PC-3 (cell line): ENCODE measurements around the gene NTN3. TPM values are rescaled to one million over a fixed set of nuclear protein-coding genes. Genes with fewer than 3 reads are reported as not detected.

ENCODE experiments used
- ATAC-seq: fragments of 200-7000 bp; cut with Tn5 transposase; 2 replicates; pipeline ENCODE4 v1.9.1; 2020; ENCODE audit warnings: mild to moderate bottlenecking, moderate library complexity
- BruUV-seq: library from RNA; stranded (reverse); fragments of 400-500 nt; replicated peaks from 2 replicates; lab custom pipeline; 2021; lab: Mats Ljungman, UMichigan
- CTCF ChIA-PET: fragments of 300-600 bp; sonication (Branson Sonifier 250); formaldehyde crosslinking; loops from one replicate; lab custom pipeline; 2022; ENCODE audit warnings: antibody characterized with exemption; lab: Charles Lee
- POLR2A ChIA-PET: fragments of 300-600 bp; sonication (Branson Sonifier 250); formaldehyde crosslinking; loops from one replicate; lab custom pipeline; 2022; ENCODE audit warnings: antibody characterized with exemption; ENCODE audit not compliant: unreplicated experiment; lab: Charles Lee
- DNase-seq: peaks from one replicate; pipeline ENCODE4 v3.0.0-alpha.2; 2015
- H2AFZ ChIP-seq: fragments of 300-600 bp; sonication (generic); 2 replicates; pipeline ENCODE4 v1.6.0; 2016; ENCODE audit warnings: antibody characterized with exemption, low read length
- H3F3A ChIP-seq: fragments of 300-600 bp; sonication (generic); one replicate; pipeline ENCODE4 v1.6.0; 2017; ENCODE audit warnings: antibody characterized with exemption, low read length, control low read depth, mild to moderate bottlenecking; ENCODE audit not compliant: unreplicated experiment
- H3K27ac ChIP-seq: fragments of 300-600 bp; sonication (generic); 2 replicates; pipeline ENCODE4 v1.5.1; 2016; ENCODE audit warnings: mild to moderate bottlenecking, low read length
- H3K27me3 ChIP-seq: fragments of 300-600 bp; sonication (generic); 2 replicates; pipeline ENCODE4 v1.6.1; 2016; ENCODE audit warnings: low read length, mixed read lengths
- H3K36me3 ChIP-seq: fragments of 300-600 bp; sonication (generic); 2 replicates; pipeline ENCODE4 v1.6.1; 2016; ENCODE audit warnings: low read depth, mixed run types, low read length, mixed read lengths
- H3K4me1 ChIP-seq: fragments of 300-600 bp; sonication (generic); 2 replicates; pipeline ENCODE4 v1.5.1; 2016; ENCODE audit warnings: low read length; ENCODE audit not compliant: insufficient read depth
- H3K4me2 ChIP-seq: fragments of 300-600 bp; sonication (generic); 2 replicates; pipeline ENCODE4 v1.6.0; 2016; ENCODE audit warnings: low read length
- H3K4me3 ChIP-seq: fragments of 300-600 bp; sonication (generic); 2 replicates; pipeline ENCODE4 v1.5.1; 2016; ENCODE audit warnings: mild to moderate bottlenecking, low read length, mixed read lengths
- H3K79me2 ChIP-seq: fragments of 300-600 bp; sonication (generic); 2 replicates; pipeline ENCODE4 v1.6.1; 2017; ENCODE audit warnings: low read length, mixed read lengths
- H3K9ac ChIP-seq: fragments of 300-600 bp; sonication (generic); 2 replicates; pipeline ENCODE4 v1.6.0; 2016; ENCODE audit warnings: mild to moderate bottlenecking, low read length
- H3K9me2 ChIP-seq: fragments of 300-600 bp; sonication (generic); replicated peaks from 2 replicates; pipeline ENCODE4 v1.6.1; 2016; ENCODE audit warnings: mixed run types, low read length, mixed read lengths
- H3K9me3 ChIP-seq: fragments of 300-600 bp; sonication (generic); 2 replicates; pipeline ENCODE4 v1.6.1; 2016; ENCODE audit warnings: low read length, mixed read lengths
- H4K20me1 ChIP-seq: fragments of 300-600 bp; sonication (generic); 2 replicates; pipeline ENCODE4 v1.6.1; 2016; ENCODE audit warnings: low read length, mixed read lengths
- CTCF ChIP-seq: fragments of 300-600 bp; sonication (generic); conservative IDR thresholded peaks from 2 replicates; pipeline ENCODE4 v1.5.1; 2017; ENCODE audit warnings: antibody characterized with exemption, low read depth, mild to moderate bottlenecking, low read length
- EZH2 ChIP-seq: fragments of 300-600 bp; sonication (generic); IDR thresholded peaks from one replicate; pipeline ENCODE4 v1.6.1; 2017; ENCODE audit warnings: antibody characterized with exemption, mild to moderate bottlenecking, low read length; ENCODE audit not compliant: unreplicated experiment
- EZH2phosphoT487 ChIP-seq: fragments of 300-600 bp; sonication (generic); IDR thresholded peaks from 2 replicates; pipeline ENCODE4 v1.6.1; 2018; ENCODE audit warnings: mild to moderate bottlenecking, antibody characterized with exemption, low read length, borderline replicate concordance
- intact Hi-C: fragments of 100-400 bp; cut with micrococcal nuclease; formaldehyde crosslinking; loops from 2 replicates; pipeline ENCODE4 v1.9.0; 2023
- total RNA-seq: library from RNA; depleted of rRNA; stranded (reverse); fragments of >200 nt; gene quantifications from 2 replicates; pipeline ENCODE4 v1.2.3, GENCODE V29; 2014

NTN3 gene
- total RNA-seq, 1 experiment from 2014 or later: not detected

GRCh38 chr16:2425825-2426430, 45.2 kb upstream of the NTN3 start:
- no peak overlapping the region for H3K9ac ChIP-seq
- POLR2A ChIA-PET: no interaction called here
- no peak overlapping the region for H3K4me2 ChIP-seq
- H3K4me1 ChIP-seq: peaks cover 9% of the 10 kb centered on the region
- no TSS peak for BruUV-seq
- H3K27me3 ChIP-seq: no peaks in the 10 kb centered on the region
- H3K4me3 ChIP-seq: no peak overlapping the region
- H3K9me2 ChIP-seq: no peaks in the 10 kb centered on the region
- TF ChIP-seq EZH2 (no peak), EZH2phosphoT487 (no peak), CTCF (no peak)
- no peaks in the 10 kb centered on the region for H3K36me3 ChIP-seq
- ATAC-seq (no peak), DNase-seq (no peak)
- no peak overlapping the region for H2AFZ ChIP-seq
- H3F3A ChIP-seq: no peaks in the 10 kb centered on the region
- intact Hi-C loops: no loop called here
- peaks cover 16% of the 10 kb centered on the region for H3K79me2 ChIP-seq
- peaks cover 5% of the 10 kb centered on the region; the same call in 1 of the 2 replicates for H4K20me1 ChIP-seq
- no peaks in the 10 kb centered on the region for H3K9me3 ChIP-seq
- H3K27ac ChIP-seq: no peak overlapping the region
- CTCF ChIA-PET: no interaction called here

GRCh38 chr16:2426941-2427361, 44.1 kb upstream of the NTN3 start:
- H3K27ac ChIP-seq: no peak overlapping the region
- no peak overlapping the region for H3K9ac ChIP-seq
- 0 out of 2 replicates have a peak, but pooled peaks cover under 1% of the 10 kb centered on the region for H3K36me3 ChIP-seq
- no peak for ATAC-seq
- peaks cover 26% of the 10 kb centered on the region for H3K79me2 ChIP-seq
- POLR2A ChIA-PET: no interaction called here
- peaks cover 8% of the 10 kb centered on the region; the same call in 1 of the 2 replicates for H4K20me1 ChIP-seq
- CTCF ChIA-PET: no interaction called here
- intact Hi-C loops: no loop called here
- peaks cover 13% of the 10 kb centered on the region for H3K4me1 ChIP-seq
- H3K4me3 ChIP-seq: no peak overlapping the region
- H3K4me2 ChIP-seq: no peak overlapping the region
- no peaks in the 10 kb centered on the region for H3K9me3 ChIP-seq
- peak; percentile 41 for DNase-seq
- TF ChIP-seq EZH2phosphoT487: no peak
- no peak for TF ChIP-seq EZH2
- no TSS peak for BruUV-seq
- H3F3A ChIP-seq: no peaks in the 10 kb centered on the region
- no peak overlapping the region for H2AFZ ChIP-seq
- no peaks in the 10 kb centered on the region for H3K9me2 ChIP-seq
- no peaks in the 10 kb centered on the region for H3K27me3 ChIP-seq

GRCh38 chr16:2427526-2427925, 43.6 kb upstream of the NTN3 start:
- Histone ChIP-seq H3K9ac (no peak overlapping the region), H3F3A (no peaks in the 10 kb centered on the region), H3K4me3 (no peak overlapping the region), H3K36me3 (peaks cover 6% of the 10 kb centered on the region; the same call in 1 of the 2 replicates), H3K4me2 (no peak overlapping the region), H4K20me1 (peaks cover 8% of the 10 kb centered on the region; the same call in 1 of the 2 replicates), H3K79me2 (peaks cover 32% of the 10 kb centered on the region), H2AFZ (no peak overlapping the region), H3K9me3 (no peaks in the 10 kb centered on the region), H3K9me2 (no peaks in the 10 kb centered on the region), H3K4me1 (peaks cover 13% of the 10 kb centered on the region), H3K27me3 (no peaks in the 10 kb centered on the region), H3K27ac (no peak overlapping the region)
- BruUV-seq: no TSS peak
- intact Hi-C loops: no loop called here
- CTCF ChIA-PET: no interaction called here
- no peak for TF ChIP-seq EZH2phosphoT487
- TF ChIP-seq CTCF: no peak
- no peak for TF ChIP-seq EZH2
- POLR2A ChIA-PET: no interaction called here
- DNase-seq (no peak), ATAC-seq (no peak)
